AG04450 (cell line): ENCODE measurements around the gene CRABP1. TPM values are rescaled to one million over a fixed set of nuclear protein-coding genes. Genes with fewer than 3 reads are reported as not detected.
A peak's percentile ranks its signal among the peaks of the same experiment; 100 is the strongest.

ENCODE experiments used
- CTCF ChIA-PET: fragments of 300-600, 350-600 bp; formaldehyde crosslinking; extraction: SDS; loops from one replicate; lab custom pipeline; 2022; ENCODE audit warnings: antibody characterized with exemption, inconsistent platforms; lab: Charles Lee
- POLR2A ChIA-PET: fragments of 350-600 bp; formaldehyde crosslinking; extraction: SDS; loops from one replicate; lab custom pipeline; 2021; ENCODE audit warnings: antibody characterized with exemption, inconsistent platforms; lab: Yijun Ruan, JAX
- DNase-seq: peaks from one replicate; pipeline ENCODE4 v3.0.0-alpha.2; 2011; ENCODE audit warnings: low read depth, low spot score
- H3K27ac ChIP-seq: one replicate; pipeline ENCODE4 v1.5.1; 2012; ENCODE audit warnings: low read depth, low read length, control low read depth
- H3K27me3 ChIP-seq: one replicate; pipeline ENCODE4 v1.6.0; 2012; ENCODE audit warnings: low read length; ENCODE audit not compliant: control insufficient read depth, insufficient read depth
- H3K4me3 ChIP-seq: 2 replicates; pipeline ENCODE4 v1.5.1; 2011; ENCODE audit warnings: mild to moderate bottlenecking, low read depth, low read length, control low read depth
- H3K9me3 ChIP-seq: 2 replicates; pipeline ENCODE4 v1.5.1; 2012; ENCODE audit warnings: low read length; ENCODE audit not compliant: control insufficient read depth, insufficient read depth
- CTCF ChIP-seq: IDR thresholded peaks from 2 replicates; pipeline ENCODE4 v1.5.1; 2011; ENCODE audit warnings: low read depth, low read length, control low read depth, inconsistent platforms
- polyA plus RNA-seq: library from polyadenylated mRNA; depleted of rRNA; stranded (reverse); fragments of >200 nt; gene quantifications from 2 replicates; pipeline ENCODE4 v1.2.3, GENCODE V29; 2011

Gene CRABP1
- polyA plus RNA-seq, 1 experiment, result not detected

GRCh38 chr15:78299101-78299930 is 40.8 kb upstream of the CRABP1 start, which contains the start of gene SKIC8:
Gene SKIC8 (minus strand): TSS chr15:78299609. CDS start chr15:78295686, 3,923 bp downstream.
- POLR2A ChIA-PET, result interaction anchor here (0.5 to 1.4 kb wide), 8 partner anchors 17 to 380 kb away, joined by 3 to 8 read pairs (median 5); partner anchors contain the start of gene IREB2
- H3K4me3 ChIP-seq, result peak within 1 kb of the TSS; percentile 100
- CTCF ChIA-PET, result interaction anchor here (0.6 to 1.9 kb wide), 11 partner anchors 8 to 290 kb away, joined by 3 to 13 read pairs (median 3); no protein-coding TSS in a partner anchor
- DNase-seq, result peak; percentile 72
- no peak for TF ChIP-seq CTCF
- peak within 1 kb of the TSS; percentile 66 for H3K27ac ChIP-seq
- H3K27me3 ChIP-seq, result no peaks in the 10 kb centered on the region
- peaks cover 7% of the 10 kb centered on the region; the same call in 1 of the 2 replicates for H3K9me3 ChIP-seq

- no peak for DNase-seq
- no peak overlapping the region for H3K4me3 ChIP-seq
- H3K9me3 ChIP-seq, result peaks cover 7% of the 10 kb centered on the region; the same call in 1 of the 2 replicates
- ChIA-PET CTCF (interaction anchor here (0.9 kb wide), 1 partner anchor 7 kb away, joined by 3 read pairs; no protein-coding TSS in a partner anchor), POLR2A (no interaction called here)
- TF ChIP-seq CTCF, result no peak
- H3K27ac ChIP-seq, result no peak overlapping the region
- no peaks in the 10 kb centered on the region for H3K27me3 ChIP-seq
Measured at GRCh38 chr15:78301326-78301725, 38.8 kb upstream of the CRABP1 start.

GRCh38 chr15:78301828-78302227 is 38.3 kb upstream of the CRABP1 start:
- POLR2A ChIA-PET, result no interaction called here
- peaks cover 7% of the 10 kb centered on the region; the same call in 1 of the 2 replicates for H3K9me3 ChIP-seq
- TF ChIP-seq CTCF, result no peak
- no peak overlapping the region for H3K4me3 ChIP-seq
- no peak overlapping the region for H3K27ac ChIP-seq
- no peaks in the 10 kb centered on the region for H3K27me3 ChIP-seq
- CTCF ChIA-PET, result no interaction called here
- no peak for DNase-seq

- DNase-seq, result peak; percentile 39
- no peaks in the 10 kb centered on the region for H3K27me3 ChIP-seq
- H3K9me3 ChIP-seq, result peaks cover 7% of the 10 kb centered on the region; the same call in 1 of the 2 replicates
- H3K27ac ChIP-seq, result peak overlapping the region; percentile 86
- no peak overlapping the region for H3K4me3 ChIP-seq
- POLR2A ChIA-PET, result no interaction called here
- CTCF ChIA-PET, result interaction anchor here (9.1 kb wide), 1 partner anchor 120 kb away, joined by 112 read pairs; no protein-coding TSS in a partner anchor
- TF ChIP-seq CTCF, result no peak
Measured at GRCh38 chr15:78302579-78303312, 37.4 kb upstream of the CRABP1 start.
